PFSK-1 (cell line): ENCODE data around the gene LCP2.

Experiments
- POLR2AphosphoS5 ChIP-seq: IDR thresholded peaks from 2 replicates; pipeline ENCODE4 v1.6.1; 2012; ENCODE audit warnings: low read depth, mild to moderate bottlenecking, control low read depth, low read length, moderate library complexity
- TF ChIP-seq, protein P1 (sequence below), 2 experiments: IDR thresholded peaks; 2 replicates each; pipeline versions ENCODE4 v1.6.1 to v1.8.0; 2011 to 2012; ENCODE audit warnings: low read depth in 2 of 2, low read length in 2 of 2, control low read depth in 1 of 2, inconsistent platforms in 1 of 2, mild to moderate bottlenecking in 1 of 2, moderate library complexity in 1 of 2; ENCODE audit not compliant: insufficient read depth in 1 of 2

DNA sequence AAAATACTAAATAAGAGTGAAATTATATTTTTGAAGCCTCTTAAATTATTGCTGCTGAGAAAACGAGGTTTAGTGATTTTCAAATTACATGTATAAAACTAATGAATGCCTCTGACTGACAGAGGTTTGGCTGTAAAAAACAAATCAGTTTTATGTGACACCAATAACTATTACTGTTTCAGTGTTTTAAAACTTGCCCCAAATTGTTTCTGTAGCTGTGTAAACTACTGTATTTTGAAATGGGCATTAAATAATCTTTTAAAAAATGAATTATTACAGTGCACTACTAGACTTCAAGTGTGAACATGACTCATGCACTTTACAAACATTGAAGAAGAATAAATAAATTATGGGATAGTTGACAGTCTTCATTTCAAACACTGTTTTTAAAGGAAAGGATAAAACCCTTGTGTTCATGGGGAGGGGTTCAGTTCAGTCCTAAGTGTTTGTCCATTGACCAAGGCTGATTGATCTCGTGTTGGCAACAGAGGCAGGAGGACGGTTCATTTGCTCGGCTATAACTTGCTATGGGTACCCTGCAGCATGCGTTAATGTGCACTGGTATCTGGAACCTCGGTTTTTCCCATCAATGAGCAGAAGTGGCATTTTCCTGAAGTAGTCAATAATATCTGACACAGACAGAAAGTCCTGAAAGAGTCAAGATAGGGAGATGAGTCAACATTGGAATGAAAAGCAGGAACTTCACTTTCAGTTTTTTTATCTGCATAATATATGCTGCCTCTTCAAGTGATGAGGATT lies 49.2 kb downstream of the LCP2 start:
- no peak for TF ChIP-seq POLR2AphosphoS5
- TF ChIP-seq, protein P1, sequence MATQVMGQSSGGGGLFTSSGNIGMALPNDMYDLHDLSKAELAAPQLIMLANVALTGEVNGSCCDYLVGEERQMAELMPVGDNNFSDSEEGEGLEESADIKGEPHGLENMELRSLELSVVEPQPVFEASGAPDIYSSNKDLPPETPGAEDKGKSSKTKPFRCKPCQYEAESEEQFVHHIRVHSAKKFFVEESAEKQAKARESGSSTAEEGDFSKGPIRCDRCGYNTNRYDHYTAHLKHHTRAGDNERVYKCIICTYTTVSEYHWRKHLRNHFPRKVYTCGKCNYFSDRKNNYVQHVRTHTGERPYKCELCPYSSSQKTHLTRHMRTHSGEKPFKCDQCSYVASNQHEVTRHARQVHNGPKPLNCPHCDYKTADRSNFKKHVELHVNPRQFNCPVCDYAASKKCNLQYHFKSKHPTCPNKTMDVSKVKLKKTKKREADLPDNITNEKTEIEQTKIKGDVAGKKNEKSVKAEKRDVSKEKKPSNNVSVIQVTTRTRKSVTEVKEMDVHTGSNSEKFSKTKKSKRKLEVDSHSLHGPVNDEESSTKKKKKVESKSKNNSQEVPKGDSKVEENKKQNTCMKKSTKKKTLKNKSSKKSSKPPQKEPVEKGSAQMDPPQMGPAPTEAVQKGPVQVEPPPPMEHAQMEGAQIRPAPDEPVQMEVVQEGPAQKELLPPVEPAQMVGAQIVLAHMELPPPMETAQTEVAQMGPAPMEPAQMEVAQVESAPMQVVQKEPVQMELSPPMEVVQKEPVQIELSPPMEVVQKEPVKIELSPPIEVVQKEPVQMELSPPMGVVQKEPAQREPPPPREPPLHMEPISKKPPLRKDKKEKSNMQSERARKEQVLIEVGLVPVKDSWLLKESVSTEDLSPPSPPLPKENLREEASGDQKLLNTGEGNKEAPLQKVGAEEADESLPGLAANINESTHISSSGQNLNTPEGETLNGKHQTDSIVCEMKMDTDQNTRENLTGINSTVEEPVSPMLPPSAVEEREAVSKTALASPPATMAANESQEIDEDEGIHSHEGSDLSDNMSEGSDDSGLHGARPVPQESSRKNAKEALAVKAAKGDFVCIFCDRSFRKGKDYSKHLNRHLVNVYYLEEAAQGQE (IDR thresholded peaks at IDR 0.05; ENCODE audit: insufficient read depth in 1 of 2, low read depth in 2 of 2, low read length in 2 of 2) = no peak
